Esophagus squamous epithelium (tissue), 5 donors: Measurements from ENCODE around the gene LRP1B. TPM values are rescaled to one million over a fixed set of nuclear protein-coding genes. Genes with fewer than 3 reads are reported as not detected.

ENCODE experiments used
- DNase-seq: peaks from one replicate; lab custom pipeline; 2025; lab: John Stamatoyannopoulos, UW
- H3K27ac ChIP-seq, 4 donors: fragments of 200-600 bp; sonication (generic); one replicate each; pipeline ENCODE4 v1.5.1; 2016 to 2019; ENCODE audit warnings: mild to moderate bottlenecking in 1 of 4
- H3K27me3 ChIP-seq, 4 donors: fragments of 200-600 bp; sonication (generic); 1 replicate in 3 of 4; 2 replicates in 1 of 4; pipeline versions ENCODE4 v1.5.1 to v1.6.0; 2017 to 2021; ENCODE audit warnings: antibody characterized with exemption in 1 of 4
- H3K36me3 ChIP-seq, 3 donors: fragments of 200-600 bp; sonication (generic); one replicate each; pipeline ENCODE4 v1.5.1; 2016 to 2019
- H3K4me1 ChIP-seq, 3 donors: fragments of 200-600 bp; sonication (generic); one replicate each; pipeline ENCODE4 v1.5.1; 2017 to 2019
- H3K4me3 ChIP-seq, 4 donors: fragments of 200-600 bp; sonication (generic); 1 replicate in 3 of 4; 2 replicates in 1 of 4; pipeline ENCODE4 v1.5.1; 2016 to 2019; ENCODE audit warnings: mild to moderate bottlenecking in 2 of 4, moderate library complexity in 1 of 4
- H3K9me3 ChIP-seq, 3 donors: fragments of 200-600 bp; sonication (generic); one replicate each; pipeline ENCODE4 v1.5.1; 2016 to 2019
- POLR2A ChIP-seq, 4 donors: fragments of 450-650 bp; IDR thresholded peaks; one replicate each; pipeline ENCODE4 v1.6.1; 2017; ENCODE audit warnings: antibody characterized with exemption in 4 of 4, mild to moderate bottlenecking in 4 of 4, moderate library complexity in 3 of 4
- WGBS, 2 donors: methylation state at CpG; one replicate each; pipeline ENCODE4 v1.1.5; 2018; 5-methylcytosine and 5-hydroxymethylcytosine counted together
- intact Hi-C: fragments of 100-400 bp; cut with DNase I; formaldehyde crosslinking; loops from one replicate; pipeline ENCODE4 v1.15.0; 2022
- total RNA-seq, 4 donors: library from RNA; depleted of rRNA; stranded (reverse); fragments of >200 nt; gene quantifications; one replicate each; pipeline ENCODE4 v1.1.0, GENCODE V29; 2016
- TF ChIP-seq, protein P1 (sequence below), 6 experiments: fragments of 450-650 bp in 4 of 6; fragments of 200-600 bp in 2 of 6; sonication (generic) in 2 of 6; IDR thresholded peaks; one replicate each; pipeline ENCODE4 v1.5.1; 2016 to 2019; ENCODE audit warnings: antibody characterized with exemption in 6 of 6, mild to moderate bottlenecking in 4 of 6, moderate library complexity in 4 of 6
- donor health status: DM: yes; HTN: yes; CAD: no.

Gene LRP1B
- total RNA-seq, 4 donors from 2014 or later, result 0.04 to 1.1 (median 0.23) TPM

DNA sequence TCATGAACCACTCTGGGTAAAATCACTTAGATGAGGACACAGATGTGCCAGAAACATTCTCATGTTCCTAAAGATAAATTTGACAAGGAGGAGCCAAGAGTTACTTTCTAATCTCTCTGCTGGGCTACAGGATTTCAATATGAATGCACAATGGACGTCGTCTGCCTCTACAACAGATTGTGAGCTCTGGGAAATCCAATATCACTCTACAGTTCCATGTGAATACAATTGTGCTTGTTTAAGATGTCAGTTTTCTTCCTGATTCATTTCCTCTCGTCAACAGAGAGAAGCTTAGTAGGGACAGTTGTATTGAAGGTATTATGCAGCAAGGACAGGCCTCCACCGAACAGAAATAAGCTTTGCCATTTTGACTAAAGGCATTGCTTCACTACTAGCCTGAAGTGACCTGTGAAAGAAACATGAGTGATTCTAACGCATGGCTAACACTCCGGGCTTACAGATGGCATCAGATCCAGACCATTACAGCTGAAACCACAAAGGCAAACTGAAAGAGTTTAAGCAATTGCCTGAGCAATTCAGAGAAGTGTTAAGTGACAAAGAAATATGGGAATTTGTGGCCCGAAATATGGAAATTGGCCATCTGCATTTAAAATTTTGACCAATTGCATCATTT is 1591.5 kb downstream of the LRP1B start:
- Histone ChIP-seq H3K4me3 (no peak overlapping the region), H3K36me3 (no peaks in the 10 kb centered on the region), H3K27ac (no peak overlapping the region), H3K27me3 (no peaks in the 10 kb centered on the region), H3K9me3 (no peaks in the 10 kb centered on the region), H3K4me1 (no peaks in the 10 kb centered on the region)
- WGBS, 2 donors, result 65 to 85% methylated on average over 7 of the region's 7 CpGs
- intact Hi-C loops, result no loop called here
- no peak for TF ChIP-seq POLR2A (IDR thresholded peaks at IDR 0.05)
- TF ChIP-seq, protein P1, sequence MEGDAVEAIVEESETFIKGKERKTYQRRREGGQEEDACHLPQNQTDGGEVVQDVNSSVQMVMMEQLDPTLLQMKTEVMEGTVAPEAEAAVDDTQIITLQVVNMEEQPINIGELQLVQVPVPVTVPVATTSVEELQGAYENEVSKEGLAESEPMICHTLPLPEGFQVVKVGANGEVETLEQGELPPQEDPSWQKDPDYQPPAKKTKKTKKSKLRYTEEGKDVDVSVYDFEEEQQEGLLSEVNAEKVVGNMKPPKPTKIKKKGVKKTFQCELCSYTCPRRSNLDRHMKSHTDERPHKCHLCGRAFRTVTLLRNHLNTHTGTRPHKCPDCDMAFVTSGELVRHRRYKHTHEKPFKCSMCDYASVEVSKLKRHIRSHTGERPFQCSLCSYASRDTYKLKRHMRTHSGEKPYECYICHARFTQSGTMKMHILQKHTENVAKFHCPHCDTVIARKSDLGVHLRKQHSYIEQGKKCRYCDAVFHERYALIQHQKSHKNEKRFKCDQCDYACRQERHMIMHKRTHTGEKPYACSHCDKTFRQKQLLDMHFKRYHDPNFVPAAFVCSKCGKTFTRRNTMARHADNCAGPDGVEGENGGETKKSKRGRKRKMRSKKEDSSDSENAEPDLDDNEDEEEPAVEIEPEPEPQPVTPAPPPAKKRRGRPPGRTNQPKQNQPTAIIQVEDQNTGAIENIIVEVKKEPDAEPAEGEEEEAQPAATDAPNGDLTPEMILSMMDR (IDR thresholded peaks at IDR 0.05), result no peak
- DNase-seq, result no peak

DNA sequence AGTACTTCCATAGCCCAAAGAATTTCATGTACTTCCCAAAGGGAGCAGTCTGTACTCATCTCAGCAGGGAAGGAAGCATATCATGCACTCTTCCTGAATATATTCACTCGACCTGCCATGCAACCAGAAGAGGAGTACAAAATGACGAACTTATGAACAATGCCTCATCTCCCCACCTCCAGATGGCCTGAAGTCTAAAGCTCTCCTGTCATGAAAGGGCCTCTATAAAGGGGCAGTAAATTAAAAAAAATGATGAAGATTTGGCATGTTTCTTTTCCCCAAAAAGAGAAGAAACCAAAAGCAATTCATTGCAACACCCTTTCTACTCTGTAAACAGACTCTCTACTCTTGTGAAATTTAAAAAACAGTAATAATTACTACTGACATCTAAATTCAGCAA is 1601.1 kb downstream of the LRP1B start:
- no peaks in the 10 kb centered on the region for H3K9me3 ChIP-seq
- H3K27me3 ChIP-seq, result no peaks in the 10 kb centered on the region
- WGBS, 2 donors, result 55 to 61% methylated on average over 2 of the region's 2 CpGs
- H3K4me3 ChIP-seq, result no peak overlapping the region
- no peak overlapping the region for H3K27ac ChIP-seq
- no peaks in the 10 kb centered on the region for H3K4me1 ChIP-seq
- DNase-seq, result no peak
- intact Hi-C loops, result no loop called here
- TF ChIP-seq, protein P1 (IDR thresholded peaks at IDR 0.05), result no peak
- no peak for TF ChIP-seq POLR2A (IDR thresholded peaks at IDR 0.05)
- H3K36me3 ChIP-seq, result no peaks in the 10 kb centered on the region

DNA sequence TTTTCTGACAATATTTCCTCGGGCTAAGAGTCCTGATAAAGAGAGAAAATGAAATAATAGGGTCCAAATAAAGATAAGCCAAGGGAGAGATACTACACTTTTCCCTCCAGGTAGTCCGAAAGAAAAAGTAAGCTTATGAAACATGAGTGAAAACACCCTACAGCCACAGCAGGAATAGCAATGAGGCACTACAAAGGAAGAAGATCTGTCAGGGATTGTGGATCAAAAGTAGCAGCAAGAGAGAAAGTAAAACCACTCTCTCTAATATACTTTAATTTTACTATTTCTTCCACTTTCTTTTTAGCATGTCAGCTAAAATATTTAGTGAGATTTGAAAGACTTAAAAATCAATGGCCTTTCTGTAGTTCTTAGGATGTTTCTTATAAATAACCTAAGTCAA is 1601.8 kb downstream of the LRP1B start:
- Histone ChIP-seq H3K36me3 (no peaks in the 10 kb centered on the region), H3K27me3 (no peaks in the 10 kb centered on the region), H3K9me3 (no peaks in the 10 kb centered on the region), H3K4me1 (no peaks in the 10 kb centered on the region), H3K27ac (no peak overlapping the region), H3K4me3 (no peak overlapping the region)
- TF ChIP-seq, protein P1 (IDR thresholded peaks at IDR 0.05), result no peak
- no peak for TF ChIP-seq POLR2A (IDR thresholded peaks at IDR 0.05)
- intact Hi-C loops, result no loop called here
- no peak for DNase-seq
- WGBS, 2 donors, result 51 to 70% methylated on average over 2 of the region's 2 CpGs

DNA sequence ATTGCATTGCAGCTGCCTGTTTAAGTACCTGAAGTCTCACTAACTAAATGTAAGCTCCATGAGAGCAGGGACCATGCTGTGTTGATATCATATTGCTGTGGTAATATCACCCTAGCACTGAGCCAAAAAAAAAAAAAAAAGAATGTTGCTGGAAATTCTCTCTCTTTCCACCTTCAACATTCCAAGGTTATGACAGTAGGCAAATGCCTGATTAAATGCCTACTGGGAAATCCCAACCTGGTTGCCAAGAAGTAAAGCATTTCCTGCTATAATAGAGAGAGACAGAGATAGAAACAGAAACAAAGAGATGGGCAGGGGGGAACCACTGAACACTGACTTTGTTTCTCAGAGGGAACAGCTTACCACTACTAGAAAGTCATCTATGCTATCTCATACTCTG is 1604.2 kb downstream of the LRP1B start:
- intact Hi-C loops, result no loop called here

DNA sequence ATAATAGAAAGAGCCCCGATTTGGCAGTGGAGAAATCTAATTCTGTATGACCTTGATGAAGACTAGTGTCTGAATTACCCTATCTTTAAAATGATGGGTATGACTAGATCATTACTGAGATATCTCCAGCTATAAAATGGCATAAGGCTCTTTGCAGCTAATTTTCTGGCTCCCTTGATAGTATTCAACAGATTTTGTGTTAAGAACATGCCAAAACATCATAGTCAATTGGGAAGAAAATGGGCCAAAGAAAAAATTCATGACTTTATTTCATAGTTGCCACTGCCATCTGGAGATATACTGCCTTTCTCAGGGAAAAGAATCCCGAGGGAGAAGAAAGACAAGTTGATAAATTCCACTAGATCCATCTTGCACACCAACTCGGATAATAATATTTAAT is 1618.7 kb downstream of the LRP1B start:
- intact Hi-C loops, result no loop called here
- no peak for TF ChIP-seq POLR2A (IDR thresholded peaks at IDR 0.05)
- TF ChIP-seq, protein P1 (IDR thresholded peaks at IDR 0.05), result no peak
- Histone ChIP-seq H3K27me3 (no peaks in the 10 kb centered on the region), H3K4me3 (no peak overlapping the region), H3K27ac (no peak overlapping the region), H3K4me1 (no peaks in the 10 kb centered on the region), H3K9me3 (no peaks in the 10 kb centered on the region), H3K36me3 (no peaks in the 10 kb centered on the region)
- DNase-seq, result no peak
- WGBS, 2 donors, result 51 to 76% methylated on average over 3 of the region's 3 CpGs

More for the DNA sequence above, 1604.2 kb downstream of the LRP1B start:
- Histone ChIP-seq H3K27ac (no peak overlapping the region), H3K4me3 (no peak overlapping the region), H3K27me3 (no peaks in the 10 kb centered on the region), H3K36me3 (no peaks in the 10 kb centered on the region), H3K9me3 (no peaks in the 10 kb centered on the region), H3K4me1 (no peaks in the 10 kb centered on the region)
- TF ChIP-seq, protein P1 (IDR thresholded peaks at IDR 0.05), result no peak
- no peak for TF ChIP-seq POLR2A (IDR thresholded peaks at IDR 0.05)
- DNase-seq, result no peak
